Activated CD4-positive, alpha-beta T cell treated with anti-CD3 and anti-CD28 coated beads, Interleukin-2, amount 10 ng/mL, durations not matched to agents 7 days and 5 days (primary cell): Measurements from ENCODE around the gene VLDLR. TPM values are rescaled to one million over a fixed set of nuclear protein-coding genes. Genes with fewer than 3 reads are reported as not detected.

ENCODE experiments used
- total RNA-seq, 2 experiments: library from RNA; stranded (reverse); gene quantifications; one replicate each; pipeline ENCODE4 v1.2.3, GENCODE V29; 2021

The VLDLR gene
- total RNA-seq, 2 experiments from 2014 or later, result 3.7 to 3.9 TPM

Other genes with a start within 250 kb of the VLDLR start
- not detected for gene KCNV2, start 95.7 kb downstream of the VLDLR start, total RNA-seq
- gene PUM3, start 222.3 kb downstream of the VLDLR start, total RNA-seq, result 10 to 100 TPM; 49.8 to 57.2 TPM